ENCODE results near the gene KIAA0930.

DNA sequence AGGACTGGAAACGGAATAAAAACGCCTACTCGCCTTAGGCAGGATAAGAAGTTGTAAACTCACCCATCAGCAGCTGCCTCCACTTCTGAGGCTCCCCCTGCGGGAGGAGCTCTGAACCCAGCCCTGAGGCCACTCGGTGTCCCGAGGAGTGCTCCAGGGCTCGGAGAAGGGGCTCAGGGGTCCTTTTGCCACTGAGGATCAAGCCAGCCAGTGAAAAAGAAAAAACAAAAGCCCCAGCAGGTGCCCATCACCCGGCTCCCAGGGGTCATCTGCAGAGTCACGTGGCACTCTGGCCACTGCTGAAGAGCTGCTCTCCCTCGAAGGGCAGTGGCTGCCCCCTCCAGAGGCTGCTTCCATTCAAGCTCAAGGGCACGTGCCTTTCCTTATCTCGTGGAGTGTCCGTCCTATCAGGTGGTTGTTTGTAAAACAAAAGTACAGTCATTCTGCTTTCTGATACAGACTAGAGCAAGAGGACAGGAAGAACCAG is 48.0 kb downstream of the KIAA0930 start:
- TF ChIP-seq POLR2A (IDR thresholded peaks at IDR 0.05; ENCODE audit: low read length) (no peak), GATA1 (IDR thresholded peaks at IDR 0.05; ENCODE audit: low read depth, low read length) (no peak)

All from erythroblast (primary cell).